Stimulated activated CD4-positive, alpha-beta T cell treated with anti-CD3 and anti-CD28 coated beads, Interleukin-2, amount 100 ng/mL, for 24 hours (primary cell): ENCODE measurements around the gene TRAPPC10.

Source experiments
- DNase-seq, 2 donors: peaks; one replicate each; pipeline ENCODE4 v3.0.0-alpha.2; 2020

Gene TRAPPC10

GRCh38 chr21:44003307-44003966 lies 8.7 kb upstream of the TRAPPC10 start:
- no peak for DNase-seq

GRCh38 chr21:44005071-44005470 lies 7.0 kb upstream of the TRAPPC10 start:
- DNase-seq = no peak

- no peak for DNase-seq
Observed at GRCh38 chr21:44005593-44005992, 6.5 kb upstream of the TRAPPC10 start.

GRCh38 chr21:44006017-44006619 lies 6.0 kb upstream of the TRAPPC10 start:
- no peak for DNase-seq

GRCh38 chr21:44006656-44007055 lies 5.5 kb upstream of the TRAPPC10 start:
- no peak for DNase-seq

GRCh38 chr21:44010429-44010828 lies 1.7 kb upstream of the TRAPPC10 start:
- DNase-seq = no peak

- no peak for DNase-seq
Observed at GRCh38 chr21:44011123-44011522, 986 bp upstream of the TRAPPC10 start.

GRCh38 chr21:44012474-44013379 lies 618 bp downstream of the TRAPPC10 start:
- peak; percentile 82 to 90 for DNase-seq

GRCh38 chr21:44013380-44014088 lies 1.4 kb downstream of the TRAPPC10 start:
- DNase-seq = peak; percentile 49 to 54

- no peak for DNase-seq
Observed at GRCh38 chr21:44017601-44018000, 5.5 kb downstream of the TRAPPC10 start.

- DNase-seq = no peak
Observed at GRCh38 chr21:44018127-44018526, 6.0 kb downstream of the TRAPPC10 start.

- no peak for DNase-seq
Observed at GRCh38 chr21:44018813-44019567, 6.9 kb downstream of the TRAPPC10 start.

GRCh38 chr21:44019568-44019958 lies 7.5 kb downstream of the TRAPPC10 start:
- no peak for DNase-seq

- DNase-seq = no peak
Observed at GRCh38 chr21:44020551-44020950, 8.4 kb downstream of the TRAPPC10 start.

- no peak for DNase-seq
Observed at GRCh38 chr21:44021064-44021463, 9.0 kb downstream of the TRAPPC10 start.

- no peak for DNase-seq
Observed at GRCh38 chr21:44024257-44024656, 12.1 kb downstream of the TRAPPC10 start.

GRCh38 chr21:44024887-44025353 lies 12.8 kb downstream of the TRAPPC10 start:
- DNase-seq = no peak

GRCh38 chr21:44027607-44028286 lies 15.6 kb downstream of the TRAPPC10 start:
- no peak for DNase-seq

GRCh38 chr21:44028287-44028659 lies 16.2 kb downstream of the TRAPPC10 start:
- no peak for DNase-seq

- no peak for DNase-seq
Observed at GRCh38 chr21:44029460-44030087, 17.5 kb downstream of the TRAPPC10 start.

- no peak for DNase-seq
Observed at GRCh38 chr21:44035244-44035643, 23.1 kb downstream of the TRAPPC10 start.
